SU-DHL-6 (cell line): ENCODE data around the gene RTRAF.

Source experiments
- EZH2phosphoT487 ChIP-seq: fragments of 200-600 bp; sonication (generic), shearing (Covaris generic); conservative IDR thresholded peaks from 2 replicates; pipeline ENCODE4 v1.6.1; 2018; ENCODE audit warnings: mild to moderate bottlenecking, antibody characterized with exemption, low read length, moderate library complexity, mixed read lengths
- TF ChIP-seq, protein P1 (sequence below): fragments of 200-600 bp; sonication (generic); IDR thresholded peaks from one replicate; pipeline ENCODE4 v1.5.1; 2017; ENCODE audit warnings: antibody characterized with exemption, mild to moderate bottlenecking, low read length, moderate library complexity; ENCODE audit not compliant: insufficient read depth, poor library complexity, severe bottlenecking

DNA sequence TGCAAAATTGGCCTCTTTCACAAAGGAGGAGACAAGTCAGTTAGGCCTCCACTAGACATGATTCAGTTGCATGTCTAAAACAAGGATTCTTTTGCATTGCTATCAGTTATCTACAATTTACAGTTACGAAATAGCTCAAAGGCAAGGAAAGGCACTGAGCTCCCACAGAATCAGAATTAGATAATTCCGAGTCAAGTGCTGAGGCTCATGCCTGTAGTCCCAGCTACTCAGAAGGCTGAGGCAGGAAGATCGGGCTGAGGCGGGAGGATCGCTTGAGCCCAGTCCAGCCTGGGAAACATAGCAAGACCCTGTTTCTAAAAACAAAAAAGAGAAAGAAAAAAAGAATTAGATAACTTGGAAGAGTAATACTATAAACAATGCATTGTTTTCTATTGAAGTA is 12.3 kb upstream of the RTRAF start:
- TF ChIP-seq, protein P1, sequence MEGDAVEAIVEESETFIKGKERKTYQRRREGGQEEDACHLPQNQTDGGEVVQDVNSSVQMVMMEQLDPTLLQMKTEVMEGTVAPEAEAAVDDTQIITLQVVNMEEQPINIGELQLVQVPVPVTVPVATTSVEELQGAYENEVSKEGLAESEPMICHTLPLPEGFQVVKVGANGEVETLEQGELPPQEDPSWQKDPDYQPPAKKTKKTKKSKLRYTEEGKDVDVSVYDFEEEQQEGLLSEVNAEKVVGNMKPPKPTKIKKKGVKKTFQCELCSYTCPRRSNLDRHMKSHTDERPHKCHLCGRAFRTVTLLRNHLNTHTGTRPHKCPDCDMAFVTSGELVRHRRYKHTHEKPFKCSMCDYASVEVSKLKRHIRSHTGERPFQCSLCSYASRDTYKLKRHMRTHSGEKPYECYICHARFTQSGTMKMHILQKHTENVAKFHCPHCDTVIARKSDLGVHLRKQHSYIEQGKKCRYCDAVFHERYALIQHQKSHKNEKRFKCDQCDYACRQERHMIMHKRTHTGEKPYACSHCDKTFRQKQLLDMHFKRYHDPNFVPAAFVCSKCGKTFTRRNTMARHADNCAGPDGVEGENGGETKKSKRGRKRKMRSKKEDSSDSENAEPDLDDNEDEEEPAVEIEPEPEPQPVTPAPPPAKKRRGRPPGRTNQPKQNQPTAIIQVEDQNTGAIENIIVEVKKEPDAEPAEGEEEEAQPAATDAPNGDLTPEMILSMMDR, result no peak
- no peak for TF ChIP-seq EZH2phosphoT487
